SIG-M5 (cell line): ENCODE data around the gene ITGA11.

Experiments
- DNase-seq: peaks from one replicate; lab custom pipeline; 2025; lab: John Stamatoyannopoulos, UW

The ITGA11 gene

DNA sequence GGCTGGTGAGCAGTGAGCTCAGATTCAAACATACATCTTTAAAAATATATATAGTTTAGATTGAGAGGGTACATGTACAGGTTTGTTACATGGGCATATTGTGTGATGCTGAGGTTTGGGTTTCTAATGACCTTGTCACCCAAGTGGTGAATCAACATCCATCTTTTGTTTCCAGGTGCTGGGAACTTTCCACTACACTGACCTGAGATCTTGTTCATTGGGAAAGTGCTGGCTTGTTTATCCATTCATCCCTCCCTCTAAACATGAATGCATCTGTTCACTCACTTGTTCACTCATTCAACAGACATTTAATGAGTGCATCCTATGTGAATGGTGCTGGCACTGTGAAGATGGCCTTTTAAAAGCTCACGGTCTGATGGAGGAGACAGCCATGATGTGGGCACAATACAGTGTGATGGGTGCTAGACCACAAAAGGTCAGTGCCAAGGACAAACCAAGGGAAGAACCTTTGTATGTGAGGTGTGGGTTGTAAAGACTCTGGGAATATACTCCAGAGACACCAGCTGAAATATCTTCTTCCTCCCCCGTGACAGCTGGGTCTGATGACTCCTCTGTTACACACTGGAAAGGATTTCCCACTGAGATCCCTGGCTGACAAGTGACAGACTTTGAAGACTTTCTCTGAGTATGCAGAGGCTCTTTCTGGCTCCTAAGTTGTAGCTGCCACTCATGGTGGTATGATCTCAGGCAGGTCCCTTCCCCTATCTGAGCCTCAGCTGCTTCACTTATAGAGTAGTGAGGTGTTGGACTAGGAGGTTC, 16.2 kb upstream of the ITGA11 start:
- DNase-seq, result no peak

DNA sequence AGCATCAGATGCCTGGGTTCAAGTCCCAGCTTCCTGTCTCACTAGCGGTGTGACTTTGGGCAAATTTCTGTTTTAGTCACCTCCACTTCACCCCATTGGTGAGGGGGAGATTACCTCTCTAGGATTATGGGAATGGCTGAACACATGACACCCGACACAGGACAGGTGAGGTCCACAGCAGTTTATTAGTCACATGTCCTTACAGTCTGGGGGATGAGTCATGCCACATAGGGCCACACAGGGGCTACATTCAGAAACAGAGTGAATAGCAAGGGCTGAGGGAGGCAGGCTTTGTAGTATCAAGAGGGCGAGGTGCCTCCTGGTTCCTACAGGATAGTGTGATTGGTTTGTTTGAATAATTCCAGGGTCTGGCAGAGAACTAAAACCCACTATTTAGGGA, 15.2 kb upstream of the ITGA11 start:
- DNase-seq, result no peak

DNA sequence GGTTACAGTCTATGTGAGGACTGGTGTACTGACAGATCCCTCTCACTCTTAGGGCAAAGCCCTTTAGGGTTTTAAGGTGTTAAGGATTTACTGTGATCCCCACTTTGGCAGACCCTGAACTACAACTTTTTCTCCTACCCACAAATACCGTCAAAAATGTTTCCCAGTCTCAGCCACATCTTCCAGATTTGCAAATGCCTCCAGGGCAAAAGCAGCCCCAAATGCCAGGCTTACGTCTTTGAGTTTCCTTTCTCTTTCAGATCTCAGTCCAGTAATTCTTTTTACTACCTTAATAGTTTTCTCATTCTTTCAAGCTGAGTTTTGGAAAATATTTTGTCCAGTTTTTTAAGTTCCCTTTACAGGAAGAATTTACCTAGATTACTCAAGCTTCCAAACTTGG, 13.4 kb upstream of the ITGA11 start:
- DNase-seq, result no peak

DNA sequence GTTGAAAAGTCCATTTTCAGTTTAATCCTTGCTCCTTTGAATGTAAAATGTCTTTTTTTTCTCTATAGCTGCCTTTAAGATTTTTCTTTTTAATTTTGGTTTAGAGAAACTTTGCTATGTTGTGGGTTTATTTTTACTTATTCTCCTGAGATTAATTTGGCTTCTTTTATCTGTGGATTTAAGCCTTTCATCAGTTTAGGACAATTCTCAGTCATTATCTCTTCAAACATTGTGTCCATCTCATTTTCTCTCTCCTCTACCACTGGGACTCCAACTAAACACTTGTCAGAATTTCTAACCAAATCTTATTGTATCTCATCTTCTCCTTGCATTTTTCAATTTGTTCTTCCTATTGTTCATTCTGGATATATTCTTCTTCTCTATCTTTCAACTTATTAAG, 12.4 kb upstream of the ITGA11 start:
- no peak for DNase-seq

DNA sequence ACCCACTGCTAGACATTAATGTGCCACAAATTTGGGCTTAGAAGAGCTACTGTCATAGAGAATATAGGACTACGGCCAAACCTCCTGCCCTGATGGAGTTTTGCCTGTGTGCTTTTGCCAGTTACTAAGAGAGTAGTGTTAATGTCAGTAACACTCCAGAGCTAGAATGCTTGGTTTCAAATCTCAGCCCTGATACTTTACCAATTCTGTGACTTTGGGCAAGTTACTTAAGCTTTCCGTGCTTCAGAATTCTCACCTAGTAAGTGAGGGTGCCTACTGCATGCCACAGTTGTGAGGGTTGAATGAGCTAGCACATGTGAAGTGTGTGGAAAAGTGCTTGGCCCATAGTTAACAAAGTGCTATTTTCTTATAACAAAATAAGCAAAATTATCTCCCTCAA, 10.9 kb upstream of the ITGA11 start:
- DNase-seq, result no peak

DNA sequence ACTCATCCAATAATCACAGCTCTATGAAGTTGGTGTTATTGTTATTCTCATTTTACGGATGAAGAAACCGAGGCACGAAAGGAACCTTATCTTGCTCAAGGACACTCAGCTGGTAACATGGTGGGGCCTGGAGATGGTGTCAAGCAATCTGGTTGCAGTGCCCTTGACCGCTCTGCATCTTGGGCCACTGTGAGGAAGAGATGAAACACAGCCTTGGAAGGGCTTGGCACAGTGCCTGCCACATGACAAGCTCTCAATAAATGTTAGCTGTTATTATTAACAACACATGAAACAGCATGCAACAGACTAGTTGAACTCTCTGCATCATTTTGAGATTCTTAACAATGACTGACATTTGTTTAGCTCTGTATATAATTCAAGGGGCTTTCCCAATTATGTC, 10.1 kb upstream of the ITGA11 start:
- no peak for DNase-seq

DNA sequence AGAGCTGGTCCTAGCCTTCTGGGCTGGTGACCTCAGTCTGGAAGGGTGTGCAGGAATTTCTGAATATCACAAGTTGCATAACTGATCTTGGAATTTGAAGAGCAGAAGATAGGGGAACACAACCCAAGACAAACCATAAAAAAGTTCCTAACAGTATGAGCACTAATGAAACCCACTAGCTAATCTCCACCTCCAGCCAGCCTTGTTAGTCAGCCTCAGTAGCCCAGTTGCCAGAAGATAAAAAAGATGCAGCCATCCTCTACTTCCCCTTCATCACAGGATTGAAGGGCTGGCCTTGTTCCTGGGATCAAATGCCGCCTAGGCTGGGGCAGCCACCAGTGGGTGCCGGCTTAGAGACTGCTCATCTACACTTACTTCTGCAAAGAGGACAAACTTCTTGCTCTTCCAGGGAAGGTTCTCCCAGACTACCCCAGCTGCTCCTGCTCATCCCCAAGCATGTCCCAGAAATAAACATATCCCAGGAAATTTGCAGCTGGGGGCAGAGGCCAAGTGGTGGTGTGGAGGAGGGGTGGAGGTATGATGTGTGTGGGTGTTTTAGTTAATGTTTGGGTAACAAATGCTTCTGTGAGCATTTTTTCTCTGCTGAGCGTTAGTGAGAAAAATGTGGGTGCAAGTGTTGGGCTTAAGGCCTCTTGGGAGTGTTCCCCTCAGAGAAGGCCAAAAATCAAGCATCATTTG, 9.2 kb upstream of the ITGA11 start:
- no peak for DNase-seq

DNA sequence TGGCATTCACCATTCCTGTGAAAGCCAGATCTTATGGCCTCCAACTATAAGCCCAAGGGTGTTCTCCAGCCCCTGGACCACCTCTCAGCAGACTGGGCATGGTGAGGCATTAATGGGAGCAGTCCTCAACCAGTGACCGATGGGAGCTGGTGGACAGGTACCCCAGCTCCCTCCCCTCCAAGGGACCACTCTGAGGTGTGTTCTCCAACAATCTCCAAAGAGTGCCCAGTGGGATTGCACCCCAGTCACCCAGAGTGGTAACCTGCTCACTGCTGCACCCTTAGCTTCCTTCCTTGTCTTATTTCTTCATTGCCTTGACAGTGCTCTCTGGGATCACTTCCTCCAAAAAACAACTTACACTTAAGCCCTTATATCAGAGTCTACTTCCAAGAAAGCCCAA, 8.2 kb upstream of the ITGA11 start:
- DNase-seq, result no peak

DNA sequence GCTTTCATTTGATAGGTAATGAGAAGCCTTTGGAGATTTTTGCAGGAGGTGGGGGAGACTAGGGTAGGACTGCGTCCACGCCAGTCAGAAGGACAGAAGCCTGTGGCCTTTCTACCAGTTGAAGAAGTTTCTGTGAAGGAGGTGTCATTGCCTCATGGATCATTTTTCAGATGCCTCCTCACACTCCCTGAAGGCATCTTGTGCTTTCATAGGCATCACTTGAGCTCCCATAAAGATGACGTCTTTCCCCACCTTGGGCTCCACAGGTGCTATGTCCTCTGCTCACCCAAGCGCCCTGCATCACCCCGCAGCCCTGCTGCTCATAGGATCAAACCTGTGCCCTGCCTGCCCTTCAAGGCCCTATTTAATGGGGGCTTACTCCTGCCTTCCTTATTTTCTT, 7.5 kb upstream of the ITGA11 start:
- no peak for DNase-seq

DNA sequence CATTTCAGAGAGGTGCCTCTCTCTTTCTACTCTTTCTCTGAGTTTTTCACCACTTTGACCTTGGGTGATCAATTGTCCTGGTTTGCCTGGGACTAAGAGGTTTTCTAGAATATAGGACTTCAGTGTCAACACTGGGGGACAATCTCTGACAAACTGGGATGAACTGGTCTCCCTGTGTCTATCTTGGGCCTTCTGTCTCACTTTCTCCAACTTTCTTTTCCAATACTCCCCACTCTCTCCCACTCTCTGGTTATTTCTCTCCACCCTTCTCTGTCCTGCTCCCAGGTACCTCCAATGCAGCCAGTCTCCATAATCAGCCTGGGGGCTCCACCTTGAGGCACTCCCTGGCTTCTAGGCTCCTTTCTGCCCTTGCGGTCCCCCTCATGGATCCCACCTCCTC, 4.7 kb upstream of the ITGA11 start:
- DNase-seq, result no peak

DNA sequence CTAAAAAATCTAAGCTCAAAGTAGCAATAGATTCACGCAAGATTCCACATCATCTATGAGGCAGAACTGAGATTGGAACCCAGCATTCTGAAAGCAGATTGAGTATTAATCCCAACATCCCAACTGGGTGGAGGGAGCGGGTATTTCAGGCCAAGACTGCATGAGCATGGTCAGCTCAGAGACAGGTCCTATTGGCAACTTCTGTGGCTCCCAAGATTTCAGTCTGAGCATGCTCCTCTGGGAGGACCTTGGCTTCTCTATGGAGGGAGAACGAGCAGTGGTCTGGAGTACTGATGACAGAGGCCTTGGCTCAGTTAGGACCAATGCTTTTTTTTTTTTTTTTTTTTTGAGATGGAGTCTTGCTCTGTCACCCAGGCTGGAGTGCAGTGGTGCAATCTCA, 4.0 kb upstream of the ITGA11 start:
- no peak for DNase-seq

DNA sequence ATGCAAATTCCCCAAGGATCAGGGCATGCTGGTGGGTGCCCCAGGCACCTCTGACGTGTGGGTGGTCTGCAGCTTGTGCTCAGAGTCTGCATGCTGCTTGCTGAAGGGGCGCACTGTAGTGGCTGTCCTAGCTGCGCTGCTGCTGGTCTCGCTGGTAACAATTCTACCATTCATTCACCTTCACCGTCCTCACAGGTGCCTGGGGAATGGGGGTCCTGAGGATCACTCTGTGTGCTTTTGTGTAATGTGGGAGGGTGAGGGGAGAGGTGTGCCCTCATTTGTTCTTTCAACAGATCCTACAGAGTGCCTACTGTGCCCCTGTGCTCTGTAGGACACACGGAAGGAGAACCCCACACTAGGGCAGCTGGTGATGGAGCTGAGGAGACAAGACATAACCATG, 2.1 kb upstream of the ITGA11 start:
- no peak for DNase-seq

DNA sequence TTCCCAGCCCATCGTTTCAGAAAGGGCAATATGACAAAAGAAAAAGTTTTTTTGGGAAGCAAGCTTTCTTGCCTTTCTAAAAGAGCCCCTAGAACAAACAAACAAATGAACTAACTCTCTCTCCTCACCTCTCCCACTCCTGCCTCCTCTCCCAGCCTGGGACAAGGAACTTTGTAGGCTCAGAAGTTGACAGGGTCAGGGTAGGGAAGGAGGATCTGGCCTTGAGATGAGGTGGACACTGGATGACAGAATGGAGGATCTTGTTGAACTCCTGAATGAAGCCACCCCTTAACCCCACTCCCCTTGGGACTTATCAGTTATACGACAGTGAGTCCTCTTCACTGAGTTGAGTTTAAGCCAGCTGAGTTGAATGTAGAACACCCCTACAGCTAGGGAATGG, 1.6 kb upstream of the ITGA11 start:
- DNase-seq, result no peak

DNA sequence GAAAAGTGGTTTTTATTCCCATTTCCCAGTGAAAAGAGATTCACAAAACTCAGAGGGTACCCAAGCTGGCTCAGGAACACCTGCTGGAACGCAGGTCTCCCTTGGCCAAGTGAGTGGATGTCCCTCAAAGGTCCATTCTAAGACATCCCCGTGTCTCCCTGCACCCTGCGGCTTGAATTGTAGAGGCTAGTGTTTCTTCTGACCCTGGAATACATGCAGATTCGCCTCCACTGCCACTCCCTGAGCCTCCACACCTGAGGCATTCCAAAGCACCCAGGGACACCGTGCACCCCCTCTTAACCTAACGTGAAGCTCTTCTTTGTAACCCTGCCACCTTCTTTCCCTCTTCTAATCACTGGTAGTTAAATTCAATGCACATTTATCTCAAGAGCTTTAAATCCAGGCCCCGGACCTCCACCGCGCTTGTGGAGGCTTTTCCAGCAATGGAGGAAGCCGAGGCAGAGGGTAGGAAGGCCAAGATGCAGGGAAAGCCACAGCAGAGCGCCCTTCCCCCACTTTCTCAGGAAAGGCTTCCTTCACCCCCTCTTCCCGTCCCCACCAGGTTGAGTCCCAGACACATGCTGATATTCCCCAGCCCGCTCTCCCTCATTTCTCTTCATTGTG, 590 bp upstream of the ITGA11 start:
- DNase-seq, result no peak

DNA sequence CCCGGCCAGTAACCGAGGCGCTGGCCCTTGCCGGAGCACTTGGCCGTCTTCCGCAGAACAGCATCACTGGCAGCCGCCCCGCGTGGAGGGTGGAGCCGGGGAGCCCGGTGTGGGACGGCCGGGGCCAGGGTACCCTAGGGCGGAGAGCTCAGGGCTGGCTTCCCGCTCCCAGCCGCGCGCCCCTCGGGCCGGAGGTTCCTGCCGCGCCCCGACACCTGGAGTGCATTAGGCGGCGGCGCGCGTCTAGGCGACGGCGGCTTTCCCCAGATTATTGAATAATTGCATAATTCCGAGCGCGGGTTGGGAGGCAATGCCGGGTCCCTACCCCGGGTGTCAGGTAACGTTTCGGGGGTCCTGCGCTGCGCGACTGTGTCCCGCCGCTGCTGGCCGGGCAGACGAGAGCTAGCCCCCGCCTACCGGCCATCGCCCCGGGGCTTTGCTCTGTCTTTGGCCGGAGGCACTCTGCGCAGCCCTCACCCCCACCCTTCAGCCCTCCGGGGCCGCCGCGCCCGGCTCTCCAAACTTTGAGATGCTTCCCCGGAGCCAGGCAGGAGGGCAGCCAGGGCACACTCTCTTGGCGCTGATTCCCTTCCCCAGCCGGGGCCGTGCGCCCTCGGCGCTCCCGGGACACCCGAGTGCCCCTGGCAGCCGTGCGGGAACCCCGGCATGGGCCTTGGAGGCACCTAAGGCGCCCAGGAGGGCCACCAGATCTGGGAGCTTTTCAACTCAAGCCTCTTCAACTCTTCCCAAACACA, 749 bp downstream of the ITGA11 start:
- no peak for DNase-seq

DNA sequence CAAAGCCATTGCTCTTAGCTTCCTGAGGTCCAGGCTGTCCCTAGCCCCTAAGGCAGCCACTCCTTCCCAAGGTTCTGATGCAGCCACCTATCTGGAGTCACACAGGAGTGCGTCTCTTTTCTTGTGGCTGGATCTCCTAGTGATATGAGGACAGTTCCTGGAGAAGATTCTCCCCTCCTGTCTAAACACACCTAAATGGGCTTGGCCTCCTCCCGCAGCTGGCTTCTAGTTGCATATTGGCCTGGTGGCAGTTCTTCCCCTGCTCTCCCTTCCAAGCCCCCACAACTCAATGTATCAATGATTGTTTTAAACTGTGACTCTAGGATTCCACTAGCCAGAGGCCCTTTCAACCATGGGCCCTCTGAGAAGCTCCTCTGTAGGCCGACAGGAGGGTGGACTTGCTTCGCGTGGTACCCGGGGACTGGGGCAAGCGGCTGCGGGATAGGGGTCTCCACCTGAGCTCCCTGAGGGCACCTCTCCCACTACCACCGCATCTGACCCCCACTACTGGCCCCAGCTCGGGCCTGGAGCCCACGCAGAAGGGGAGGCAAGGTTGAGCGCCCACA, 1.4 kb downstream of the ITGA11 start:
- no peak for DNase-seq

DNA sequence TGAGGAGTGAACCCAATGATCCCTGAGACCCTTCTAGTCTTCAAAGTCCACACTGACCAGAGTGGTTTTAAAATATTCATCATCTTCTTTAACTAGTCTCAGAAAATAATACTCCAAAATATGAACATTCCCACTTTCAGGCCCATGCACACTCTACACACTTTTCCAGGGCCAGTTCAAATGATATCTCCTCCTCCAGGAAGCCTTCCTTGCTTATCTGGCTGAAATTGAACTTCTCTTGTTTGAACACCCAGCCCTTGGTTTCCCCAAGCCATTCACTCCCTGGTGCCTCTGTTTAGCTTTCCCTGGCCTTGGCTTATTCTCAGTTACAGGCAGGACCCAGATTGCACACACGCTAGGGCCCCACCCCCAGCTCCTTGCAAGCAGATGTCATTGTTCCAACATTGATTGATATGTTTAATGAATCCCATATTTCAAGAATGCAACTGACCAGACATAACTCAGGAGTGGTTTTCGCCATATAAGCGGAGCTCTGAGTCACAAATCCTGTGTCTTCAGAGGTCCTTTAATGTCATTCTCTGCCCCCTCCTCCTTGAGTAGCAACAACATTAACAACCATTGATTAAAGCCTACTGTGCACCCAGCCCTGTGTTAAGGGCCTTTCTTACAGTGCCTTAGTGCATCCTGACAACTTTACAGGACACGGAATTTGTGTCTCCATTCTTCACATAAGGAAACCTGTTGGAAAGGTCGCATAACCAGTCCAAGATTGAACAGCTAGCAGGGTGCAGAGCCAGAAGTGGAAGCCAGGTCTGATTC, 2.1 kb downstream of the ITGA11 start:
- DNase-seq, result no peak

DNA sequence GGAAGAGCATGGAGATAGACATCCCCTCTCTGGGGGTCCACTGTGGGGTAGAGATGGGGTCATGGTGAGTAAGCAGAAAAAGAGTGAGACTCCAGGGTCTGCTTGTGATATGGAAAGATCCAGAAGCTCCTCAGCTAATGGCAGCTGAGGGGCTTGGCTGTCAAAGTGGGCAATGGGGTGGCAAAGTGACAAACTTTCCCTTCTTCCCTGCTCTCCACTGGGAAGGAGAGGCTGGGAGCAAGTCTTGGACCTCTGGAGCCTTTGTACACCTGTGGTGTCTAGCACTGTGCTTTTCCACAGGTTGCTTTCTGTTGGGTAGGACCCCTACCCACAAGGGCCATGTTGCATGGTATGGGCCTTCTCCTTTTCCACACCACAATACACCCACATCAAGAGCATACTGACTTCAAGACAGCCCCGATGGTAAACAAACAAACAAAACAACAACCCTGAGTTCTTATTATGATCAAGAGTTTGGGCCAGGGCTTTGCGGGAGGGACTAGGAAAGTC, 3.5 kb downstream of the ITGA11 start:
- no peak for DNase-seq

DNA sequence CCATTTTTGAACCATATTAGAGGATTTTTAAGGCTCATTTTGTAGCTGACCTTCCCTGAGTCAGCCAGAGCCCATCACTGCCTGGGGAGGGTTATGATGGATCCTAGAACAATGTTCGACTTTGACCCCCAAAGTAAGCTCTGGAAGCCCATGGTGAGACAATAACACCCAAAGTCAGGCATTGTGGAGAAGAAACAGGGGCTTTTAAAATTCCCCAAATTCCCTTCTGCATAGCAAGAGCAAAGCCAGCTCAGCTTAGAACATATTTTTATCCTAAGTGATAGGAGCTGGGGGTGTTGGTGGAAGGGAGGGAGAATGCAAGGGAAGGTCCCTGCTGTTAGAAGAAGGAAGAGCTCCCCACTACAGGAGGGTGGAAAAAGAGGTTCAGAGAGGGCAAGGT, 4.0 kb downstream of the ITGA11 start:
- DNase-seq, result no peak

DNA sequence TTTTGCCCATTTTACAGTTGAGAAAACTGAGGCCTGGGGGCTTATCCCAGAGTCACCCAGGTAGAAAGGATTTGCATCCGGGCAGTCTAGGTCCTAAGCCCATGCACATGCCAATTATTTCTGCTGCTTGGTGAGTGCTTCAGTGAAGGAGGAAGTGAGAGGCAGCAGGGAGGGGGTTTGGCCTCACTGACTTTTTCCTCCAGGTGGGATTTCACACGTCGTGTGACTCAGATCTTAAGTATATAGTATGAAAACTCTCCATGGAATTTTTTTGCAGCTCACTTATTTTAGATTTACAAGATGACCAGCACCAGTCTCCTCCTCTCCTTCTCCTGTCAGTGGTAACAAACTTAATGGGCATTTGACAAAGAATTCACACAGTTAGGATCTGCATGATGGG, 4.6 kb downstream of the ITGA11 start:
- DNase-seq, result no peak

DNA sequence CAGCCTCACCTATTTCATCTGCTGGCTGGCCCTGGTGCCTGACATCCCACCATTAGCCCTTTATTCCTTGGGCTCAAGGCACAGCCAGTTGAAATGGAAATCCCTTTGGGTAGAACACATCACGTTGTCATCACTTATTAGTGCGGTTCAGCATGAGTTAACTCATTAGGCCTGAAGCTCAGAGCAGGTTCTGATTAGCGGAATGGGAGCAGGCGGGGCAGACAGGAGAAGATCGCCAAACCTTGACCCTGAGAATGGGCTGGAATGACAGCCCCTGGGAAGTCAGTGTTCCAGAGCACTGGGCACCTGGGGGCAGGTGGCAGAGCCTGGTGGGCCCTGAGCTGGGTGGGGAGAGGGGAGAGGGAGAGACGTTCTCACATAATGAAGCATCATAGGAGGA, 5.8 kb downstream of the ITGA11 start:
- no peak for DNase-seq
